OCI-LY1 (cell line): ENCODE data around the gene PDCL2.

ENCODE experiments used
- H2AFZ ChIP-seq: fragments of 200-600 bp; sonication (generic), shearing (Covaris generic); 2 replicates; pipeline ENCODE4 v1.6.0; 2014; ENCODE audit warnings: antibody characterized with exemption, mild to moderate bottlenecking, low read length
- H3F3A ChIP-seq: fragments of 200-600 bp; sonication (generic), shearing (Covaris generic); 2 replicates; pipeline ENCODE4 v1.6.0; 2014; ENCODE audit warnings: mild to moderate bottlenecking, antibody characterized with exemption, low read length, moderate library complexity; ENCODE audit not compliant: insufficient read depth
- H3K27ac ChIP-seq: fragments of 200-600 bp; sonication (generic); 2 replicates; pipeline ENCODE4 v1.5.1; 2014; ENCODE audit warnings: low read length, mixed run types, mild to moderate bottlenecking, low read depth; ENCODE audit not compliant: poor library complexity, severe bottlenecking
- H3K27me3 ChIP-seq: fragments of 200-600 bp; sonication (generic); 2 replicates; pipeline ENCODE4 v1.6.0; 2014; ENCODE audit warnings: antibody characterized with exemption, mild to moderate bottlenecking, low read length, moderate library complexity; ENCODE audit not compliant: insufficient read depth
- H3K36me3 ChIP-seq: fragments of 200-600 bp; sonication (generic); 2 replicates; pipeline ENCODE4 v1.6.1; 2014; ENCODE audit warnings: mild to moderate bottlenecking, antibody characterized with exemption, low read length, moderate library complexity, mixed read lengths; ENCODE audit not compliant: insufficient read depth
- H3K4me1 ChIP-seq: fragments of 200-600 bp; sonication (generic); 2 replicates; pipeline ENCODE4 v1.5.1; 2014; ENCODE audit warnings: mild to moderate bottlenecking, low read length, moderate library complexity; ENCODE audit not compliant: insufficient read depth, severe bottlenecking
- H3K4me2 ChIP-seq: fragments of 200-600 bp; sonication (generic), shearing (Covaris generic); 2 replicates; pipeline ENCODE4 v1.6.1; 2014; ENCODE audit warnings: low read length
- H3K4me3 ChIP-seq: fragments of 200-600 bp; sonication (generic); 2 replicates; pipeline ENCODE4 v1.5.1; 2014; ENCODE audit warnings: low read length, low read depth, mild to moderate bottlenecking, mixed read lengths; ENCODE audit not compliant: poor library complexity, severe bottlenecking
- H3K79me2 ChIP-seq: fragments of 200-600 bp; shearing (Covaris generic); 2 replicates; pipeline ENCODE4 v1.6.1; 2016; ENCODE audit warnings: mixed run types, low read length, mixed read lengths; ENCODE audit not compliant: insufficient read depth
- H3K9ac ChIP-seq: fragments of 200-600 bp; sonication (generic), shearing (Covaris generic); 2 replicates; pipeline ENCODE4 v1.6.1; 2014; ENCODE audit warnings: mild to moderate bottlenecking, low read length, mixed read lengths
- H3K9me2 ChIP-seq: fragments of 200-600 bp; sonication (generic), shearing (Covaris generic); 2 replicates; pipeline ENCODE4 v1.6.1; 2014; ENCODE audit warnings: low read depth, mild to moderate bottlenecking, low read length, mixed read lengths
- H3K9me3 ChIP-seq: fragments of 200-600 bp; shearing (Covaris generic); 2 replicates; pipeline ENCODE4 v1.6.1; 2014; ENCODE audit warnings: low read length, mixed read lengths
- H4K20me1 ChIP-seq: fragments of 200-600 bp; sonication (generic), shearing (Covaris generic); 2 replicates; pipeline ENCODE4 v1.6.0; 2016; ENCODE audit warnings: mild to moderate bottlenecking, low read length; ENCODE audit not compliant: insufficient read depth
- CTCF ChIP-seq: fragments of 200-600 bp; sonication (generic), shearing (Covaris generic); IDR thresholded peaks from 2 replicates; pipeline ENCODE4 v1.5.1; 2017; ENCODE audit warnings: mild to moderate bottlenecking, antibody characterized with exemption, low read length, moderate library complexity, mixed read lengths
- EZH2 ChIP-seq: fragments of 200-600 bp; sonication (generic), shearing (Covaris generic); IDR thresholded peaks from 2 replicates; pipeline ENCODE4 v1.8.0; 2017; ENCODE audit warnings: borderline replicate concordance, mixed run types, mild to moderate bottlenecking, antibody characterized with exemption, low read length, moderate library complexity, mixed read lengths

The PDCL2 gene

GRCh38 chr4:55549888-55550287 is 42.2 kb downstream of the PDCL2 start:
- Histone ChIP-seq H3K36me3 (no peaks in the 10 kb centered on the region), H2AFZ (no peak overlapping the region), H3K9me3 (no peaks in the 10 kb centered on the region), H3F3A (no peaks in the 10 kb centered on the region), H3K79me2 (no peaks in the 10 kb centered on the region), H3K27me3 (0 out of 2 replicates have a peak, but pooled peaks cover 4% of the 10 kb centered on the region), H3K9ac (no peak overlapping the region), H3K4me1 (peaks cover 21% of the 10 kb centered on the region), H3K4me3 (no peak overlapping the region), H3K27ac (no peak overlapping the region), H4K20me1 (no peaks in the 10 kb centered on the region), H3K9me2 (no peaks in the 10 kb centered on the region), H3K4me2 (no peak overlapping the region)
- TF ChIP-seq CTCF (no peak), EZH2 (no peak)

GRCh38 chr4:55547918-55548317 is 44.1 kb downstream of the PDCL2 start:
- H3K27me3 ChIP-seq = 0 out of 2 replicates have a peak, but pooled peaks cover 4% of the 10 kb centered on the region
- H2AFZ ChIP-seq = no peak overlapping the region
- no peak overlapping the region for H3K9ac ChIP-seq
- H3F3A ChIP-seq = no peaks in the 10 kb centered on the region
- no peak overlapping the region for H3K4me3 ChIP-seq
- no peaks in the 10 kb centered on the region for H3K9me2 ChIP-seq
- no peaks in the 10 kb centered on the region for H3K79me2 ChIP-seq
- H3K36me3 ChIP-seq = no peaks in the 10 kb centered on the region
- no peaks in the 10 kb centered on the region for H3K9me3 ChIP-seq
- no peaks in the 10 kb centered on the region for H4K20me1 ChIP-seq
- peaks cover 16% of the 10 kb centered on the region for H3K4me1 ChIP-seq
- TF ChIP-seq CTCF (no peak), EZH2 (no peak)
- peak overlapping the region; percentile 90; the same call in 1 of the 2 replicates for H3K4me2 ChIP-seq
- H3K27ac ChIP-seq = no peak overlapping the region

GRCh38 chr4:55547466-55547770 is 44.6 kb downstream of the PDCL2 start:
- 0 out of 2 replicates have a peak, but pooled peaks cover 4% of the 10 kb centered on the region for H3K27me3 ChIP-seq
- H3K4me2 ChIP-seq = peak overlapping the region; percentile 90
- no peaks in the 10 kb centered on the region for H3K79me2 ChIP-seq
- H3K9me2 ChIP-seq = no peaks in the 10 kb centered on the region
- H3F3A ChIP-seq = no peaks in the 10 kb centered on the region
- H3K9ac ChIP-seq = peak overlapping the region; percentile 58
- H3K36me3 ChIP-seq = no peaks in the 10 kb centered on the region
- H3K9me3 ChIP-seq = no peaks in the 10 kb centered on the region
- peaks cover 16% of the 10 kb centered on the region for H3K4me1 ChIP-seq
- no peak overlapping the region for H2AFZ ChIP-seq
- H3K27ac ChIP-seq = no peak overlapping the region
- TF ChIP-seq CTCF (no peak), EZH2 (no peak)
- no peaks in the 10 kb centered on the region for H4K20me1 ChIP-seq
- peak overlapping the region; percentile 74 for H3K4me3 ChIP-seq
